Osteocyte (in vitro differentiated cells): Measurements from ENCODE around the gene SHISA4. TPM values are rescaled to one million over a fixed set of nuclear protein-coding genes. Genes with fewer than 3 reads are reported as not detected.

ENCODE experiments used
- DNase-seq: peaks from one replicate; pipeline ENCODE4 v3.0.0; 2021; ENCODE audit warnings: mixed read lengths; ENCODE audit not compliant: unreplicated experiment; ENCODE audit errors: extremely low spot score
- H3K27ac Mint-ChIP-seq: one replicate; pipeline ENCODE4 v1.8.0; 2021; ENCODE audit warnings: mild to moderate bottlenecking, mixed read lengths; ENCODE audit not compliant: unreplicated experiment
- H3K27me3 Mint-ChIP-seq: one replicate; pipeline ENCODE4 v1.8.0; 2021; ENCODE audit warnings: mixed read lengths; ENCODE audit not compliant: unreplicated experiment
- H3K36me3 Mint-ChIP-seq: one replicate; pipeline ENCODE4 v1.8.0; 2021; ENCODE audit warnings: mixed read lengths; ENCODE audit not compliant: unreplicated experiment
- H3K4me1 Mint-ChIP-seq: one replicate; pipeline ENCODE4 v1.8.0; 2021; ENCODE audit warnings: mixed read lengths; ENCODE audit not compliant: unreplicated experiment
- H3K4me3 Mint-ChIP-seq: one replicate; pipeline ENCODE4 v1.8.0; 2021; ENCODE audit warnings: mild to moderate bottlenecking, moderate library complexity, mixed read lengths; ENCODE audit not compliant: unreplicated experiment
- H3K9me3 Mint-ChIP-seq: one replicate; pipeline ENCODE4 v1.8.0; 2021; ENCODE audit warnings: mixed read lengths; ENCODE audit not compliant: unreplicated experiment
- total RNA-seq: library from RNA; stranded (reverse); gene quantifications from 2 replicates; pipeline ENCODE4 v1.2.1, GENCODE V29; 2021
- TF ChIP-seq, protein P1 (sequence below): fragments of 200-600 bp; sonication (generic); IDR thresholded peaks from 2 replicates; pipeline ENCODE4 v1.5.0; 2021; ENCODE audit warnings: antibody characterized with exemption, mild to moderate bottlenecking, moderate library complexity

The SHISA4 gene
- total RNA-seq, 1 donor from 2014 or later = 31.4 TPM

GRCh38 chr1:201895120-201895665 is 6.5 kb downstream of the SHISA4 start:
- no peak for DNase-seq
- H3K27me3 Mint-ChIP-seq = no peaks in the 10 kb centered on the region
- peaks cover 22% of the 10 kb centered on the region for H3K4me1 Mint-ChIP-seq
- H3K4me3 Mint-ChIP-seq = no peak overlapping the region
- TF ChIP-seq, protein P1, sequence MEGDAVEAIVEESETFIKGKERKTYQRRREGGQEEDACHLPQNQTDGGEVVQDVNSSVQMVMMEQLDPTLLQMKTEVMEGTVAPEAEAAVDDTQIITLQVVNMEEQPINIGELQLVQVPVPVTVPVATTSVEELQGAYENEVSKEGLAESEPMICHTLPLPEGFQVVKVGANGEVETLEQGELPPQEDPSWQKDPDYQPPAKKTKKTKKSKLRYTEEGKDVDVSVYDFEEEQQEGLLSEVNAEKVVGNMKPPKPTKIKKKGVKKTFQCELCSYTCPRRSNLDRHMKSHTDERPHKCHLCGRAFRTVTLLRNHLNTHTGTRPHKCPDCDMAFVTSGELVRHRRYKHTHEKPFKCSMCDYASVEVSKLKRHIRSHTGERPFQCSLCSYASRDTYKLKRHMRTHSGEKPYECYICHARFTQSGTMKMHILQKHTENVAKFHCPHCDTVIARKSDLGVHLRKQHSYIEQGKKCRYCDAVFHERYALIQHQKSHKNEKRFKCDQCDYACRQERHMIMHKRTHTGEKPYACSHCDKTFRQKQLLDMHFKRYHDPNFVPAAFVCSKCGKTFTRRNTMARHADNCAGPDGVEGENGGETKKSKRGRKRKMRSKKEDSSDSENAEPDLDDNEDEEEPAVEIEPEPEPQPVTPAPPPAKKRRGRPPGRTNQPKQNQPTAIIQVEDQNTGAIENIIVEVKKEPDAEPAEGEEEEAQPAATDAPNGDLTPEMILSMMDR = no peak
- H3K36me3 Mint-ChIP-seq = peaks cover 9% of the 10 kb centered on the region
- no peaks in the 10 kb centered on the region for H3K9me3 Mint-ChIP-seq
- no peak overlapping the region for H3K27ac Mint-ChIP-seq

GRCh38 chr1:201895913-201896807 is 7.5 kb downstream of the SHISA4 start:
- H3K36me3 Mint-ChIP-seq = peaks cover 12% of the 10 kb centered on the region
- peak overlapping the region; percentile 91 for H3K27ac Mint-ChIP-seq
- no peaks in the 10 kb centered on the region for H3K27me3 Mint-ChIP-seq
- H3K9me3 Mint-ChIP-seq = no peaks in the 10 kb centered on the region
- peaks cover 27% of the 10 kb centered on the region for H3K4me1 Mint-ChIP-seq
- TF ChIP-seq, protein P1 = peak; percentile 98
- peak overlapping the region; percentile 55 for H3K4me3 Mint-ChIP-seq
- peak; percentile 97 for DNase-seq

- peaks cover 29% of the 10 kb centered on the region for H3K4me1 Mint-ChIP-seq
- H3K4me3 Mint-ChIP-seq = no peak overlapping the region
- DNase-seq = no peak
- H3K27ac Mint-ChIP-seq = peak overlapping the region; percentile 91
- H3K9me3 Mint-ChIP-seq = no peaks in the 10 kb centered on the region
- TF ChIP-seq, protein P1 = peak; percentile 45
- H3K36me3 Mint-ChIP-seq = peaks cover 12% of the 10 kb centered on the region
- no peaks in the 10 kb centered on the region for H3K27me3 Mint-ChIP-seq
These were observed 8.3 kb downstream of the SHISA4 start for GRCh38 chr1:201896951-201897391.

- DNase-seq = no peak
- Mint-ChIP-seq H3K4me3 (no peak overlapping the region), H3K27me3 (no peaks in the 10 kb centered on the region), H3K36me3 (peaks cover 12% of the 10 kb centered on the region), H3K27ac (peak overlapping the region; percentile 28), H3K4me1 (peaks cover 38% of the 10 kb centered on the region), H3K9me3 (no peaks in the 10 kb centered on the region)
- TF ChIP-seq, protein P1 = no peak
These were observed 9.7 kb downstream of the SHISA4 start for GRCh38 chr1:201898240-201898894.

DNA sequence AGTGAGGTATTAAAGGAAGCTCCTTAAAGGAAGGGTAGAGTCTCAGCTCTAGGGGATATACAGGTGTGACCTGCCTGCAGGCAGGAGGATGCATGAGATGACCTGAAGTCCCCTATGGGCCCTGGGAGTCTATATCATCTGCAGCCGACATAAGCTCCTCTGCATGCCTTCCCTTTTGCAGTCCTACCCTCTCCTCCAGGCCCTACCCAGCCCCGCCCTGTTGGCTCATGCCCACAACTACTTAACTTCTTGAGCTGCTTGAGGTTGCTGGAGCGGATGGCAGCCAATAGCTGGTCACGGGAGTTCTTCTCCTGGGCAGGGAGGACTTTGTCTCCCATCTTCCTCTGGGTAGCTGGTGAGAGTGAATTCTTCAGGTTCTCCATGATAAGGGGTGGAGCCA is 10.3 kb downstream of the SHISA4 start:
- Mint-ChIP-seq H3K36me3 (peaks cover 12% of the 10 kb centered on the region), H3K27me3 (no peaks in the 10 kb centered on the region), H3K4me1 (peaks cover 40% of the 10 kb centered on the region)

More for the DNA sequence above, 10.3 kb downstream of the SHISA4 start:
- no peak for DNase-seq
- TF ChIP-seq, protein P1 = no peak
- Mint-ChIP-seq H3K4me3 (no peak overlapping the region), H3K9me3 (no peaks in the 10 kb centered on the region), H3K27ac (peak overlapping the region; percentile 28)
